GM15510 (cell line): Measurements from ENCODE around the gene TRAPPC4.

ENCODE experiments used
- POLR2A ChIP-seq: IDR thresholded peaks from 3 replicates; pipeline ENCODE4 v1.6.1; 2011; ENCODE audit warnings: borderline replicate concordance; ENCODE audit not compliant: insufficient read length; ENCODE audit errors: extremely low read depth

TRAPPC4 gene

DNA sequence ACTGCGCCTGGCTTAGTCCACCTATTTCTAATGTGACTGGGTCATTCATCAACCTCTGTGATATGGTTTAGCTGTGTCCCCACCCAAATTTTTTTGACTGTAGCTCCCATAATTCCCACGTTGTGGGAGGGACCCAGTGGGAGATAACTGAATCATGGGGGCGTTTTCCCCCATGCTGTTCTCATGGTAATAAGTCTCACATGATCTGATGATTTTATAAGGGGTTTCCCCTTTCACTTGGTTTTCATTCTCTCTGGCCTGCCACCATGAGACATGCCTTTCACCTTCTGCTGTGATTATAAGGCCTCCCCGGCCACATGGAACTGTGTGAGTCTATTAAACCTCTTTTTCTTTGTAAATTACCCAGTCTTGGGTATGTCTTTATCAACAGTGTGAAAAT is 11.9 kb upstream of the TRAPPC4 start:
- no peak for TF ChIP-seq POLR2A

- TF ChIP-seq POLR2A: no peak
Observed at GRCh38 chr11:119011476-119012053, 7.0 kb upstream of the TRAPPC4 start.

GRCh38 chr11:119012629-119013170 is 5.9 kb upstream of the TRAPPC4 start:
- TF ChIP-seq POLR2A: no peak

DNA sequence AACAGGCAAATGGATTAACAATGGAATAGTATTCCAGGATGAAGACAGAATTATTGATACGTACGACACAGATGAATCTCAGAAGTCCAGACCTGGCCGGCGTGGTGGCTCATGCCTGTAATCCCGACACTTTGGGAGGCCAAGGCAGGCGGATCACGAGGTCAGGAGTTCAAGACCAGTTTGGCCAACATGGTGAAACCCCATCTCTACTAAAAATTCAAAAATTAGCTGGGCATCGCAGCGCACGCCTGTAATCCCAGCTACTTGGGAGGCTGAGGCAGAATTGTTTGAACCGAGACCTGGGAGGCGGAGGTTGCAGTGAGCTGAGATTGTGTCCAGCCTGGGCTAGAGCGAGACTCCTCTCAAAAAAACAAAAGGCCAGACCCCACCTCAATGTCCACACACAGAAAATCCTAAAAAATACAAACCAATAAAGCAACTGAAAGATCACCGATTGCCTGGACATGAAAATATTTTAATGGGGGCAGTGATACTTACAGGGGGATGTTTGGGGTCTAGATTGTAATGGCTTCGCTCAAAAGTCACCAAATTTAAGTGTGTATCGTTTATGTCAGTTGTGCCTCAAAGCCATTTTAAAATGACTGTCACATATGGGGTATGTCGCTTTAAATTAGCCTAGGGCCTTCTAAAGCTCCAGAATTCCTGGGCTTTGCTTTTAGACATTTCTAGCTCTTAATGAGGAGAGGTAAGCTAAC is 4.2 kb upstream of the TRAPPC4 start:
- no peak for TF ChIP-seq POLR2A

GRCh38 chr11:119015054-119015611 is 3.4 kb upstream of the TRAPPC4 start:
- no peak for TF ChIP-seq POLR2A

- TF ChIP-seq POLR2A: no peak
Observed at GRCh38 chr11:119016216-119017009, 2.2 kb upstream of the TRAPPC4 start.

DNA sequence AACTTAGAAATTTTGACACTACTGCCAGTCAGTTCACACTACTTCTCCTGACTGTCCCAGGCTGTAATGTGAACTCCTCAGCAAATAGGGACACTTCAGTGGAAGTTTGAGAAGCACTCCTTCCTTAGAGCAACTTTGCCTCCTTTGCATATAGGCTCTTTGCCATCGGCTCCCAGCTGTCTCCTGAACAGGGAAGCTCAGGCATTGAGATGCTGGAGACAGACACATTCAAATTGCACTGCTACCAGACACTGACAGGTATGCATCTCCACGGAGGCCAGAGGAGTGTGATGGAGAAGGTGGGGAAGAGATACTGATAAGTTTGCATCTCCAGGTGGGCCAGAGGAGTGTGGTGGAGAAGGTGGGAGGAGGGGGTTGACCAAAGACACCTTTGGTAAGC is 1.4 kb downstream of the TRAPPC4 start:
- TF ChIP-seq POLR2A: no peak

- TF ChIP-seq POLR2A: no peak
Observed at GRCh38 chr11:119021631-119022030, 3.1 kb downstream of the TRAPPC4 start.

DNA sequence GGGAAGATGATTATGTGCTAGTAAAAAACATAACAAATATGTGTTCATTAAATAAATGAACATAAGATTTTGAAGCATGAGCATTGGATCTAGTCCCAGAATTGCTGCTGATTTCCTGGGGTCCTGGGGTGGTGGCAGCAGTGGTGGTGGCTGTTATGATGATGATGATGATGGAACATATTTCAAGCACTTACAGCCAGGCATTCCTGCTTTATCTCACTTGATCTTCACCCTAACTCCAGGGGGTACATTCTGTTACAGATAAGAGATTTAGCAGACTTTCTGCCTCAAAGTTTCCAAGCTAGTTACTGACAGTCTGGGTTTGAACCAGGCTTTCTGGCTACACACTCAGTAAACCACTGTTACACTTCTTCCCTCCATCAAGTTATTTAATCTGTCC is 5.2 kb downstream of the TRAPPC4 start:
- no peak for TF ChIP-seq POLR2A

DNA sequence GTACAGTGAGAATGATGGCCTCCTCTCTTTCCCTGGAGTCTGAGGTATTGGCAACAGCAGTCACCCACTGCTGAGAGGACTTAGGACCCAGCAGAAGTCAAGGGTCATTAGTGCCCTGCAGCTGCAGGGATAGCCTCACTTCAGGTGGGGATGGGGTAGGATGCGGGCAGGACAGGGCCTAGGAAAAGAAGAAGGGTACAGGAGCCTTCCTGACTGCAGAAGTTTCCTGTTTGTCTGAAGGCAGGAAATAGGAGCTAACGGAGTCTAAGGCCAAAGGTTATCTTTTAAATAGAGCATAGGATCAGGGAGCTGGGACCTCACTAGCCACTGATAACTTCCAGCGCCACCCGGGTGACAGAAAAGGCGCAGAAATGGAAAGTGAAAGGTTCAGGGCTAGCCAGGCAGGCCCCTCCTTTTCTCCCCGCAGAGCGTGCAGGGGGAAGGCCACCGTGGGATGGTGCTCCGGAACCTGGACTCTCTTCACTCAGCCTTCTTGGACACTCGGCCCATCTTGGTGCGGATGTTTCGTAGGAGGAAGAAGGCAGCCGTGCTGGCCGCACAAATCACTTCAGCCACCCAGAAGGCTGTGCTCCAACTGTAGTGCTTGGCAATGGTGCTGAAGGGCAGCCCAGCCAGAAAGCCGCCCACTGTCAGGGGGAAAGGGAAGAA is 6.0 kb downstream of the TRAPPC4 start:
- TF ChIP-seq POLR2A: no peak

GRCh38 chr11:119025099-119025473 is 6.5 kb downstream of the TRAPPC4 start:
- TF ChIP-seq POLR2A: no peak

DNA sequence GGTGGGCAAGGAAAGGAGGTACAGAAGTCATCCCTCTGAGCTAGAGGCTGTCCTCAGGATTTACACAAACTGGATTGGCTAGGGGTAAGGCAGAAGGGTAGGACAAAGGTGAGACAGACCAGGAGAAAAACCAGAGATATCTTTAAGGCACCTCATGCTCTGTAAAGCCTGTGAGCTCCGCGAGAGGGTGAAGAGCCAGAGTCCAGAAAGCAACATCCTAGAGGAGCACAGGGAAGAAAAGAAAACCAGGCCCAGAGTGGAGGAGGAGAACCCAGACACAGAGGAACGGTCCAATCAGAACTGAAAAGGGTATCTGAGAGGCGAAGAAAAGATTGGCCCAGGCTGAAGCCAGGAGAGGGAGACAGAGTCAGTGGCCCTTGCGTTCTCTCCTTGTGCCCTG is 7.0 kb downstream of the TRAPPC4 start:
- TF ChIP-seq POLR2A: no peak

- TF ChIP-seq POLR2A: no peak
Observed at GRCh38 chr11:119025978-119026766, 7.6 kb downstream of the TRAPPC4 start.

- no peak for TF ChIP-seq POLR2A
Observed at GRCh38 chr11:119026970-119027369, 8.4 kb downstream of the TRAPPC4 start.
